HepG2 (cell line): ENCODE data around the gene BRD3. TPM values are rescaled to one million over a fixed set of nuclear protein-coding genes. Genes with fewer than 3 reads are reported as not detected.

Experiments
- KDM5B ChIP-seq: sonication (generic); formaldehyde crosslinking; IDR thresholded peaks from 2 replicates; pipeline ENCODE4 v1.4.0; 2020; ENCODE audit warnings: missing genetic modification reagents, mild to moderate bottlenecking, borderline replicate concordance
- KLF15 ChIP-seq: sonication (generic); formaldehyde crosslinking; IDR thresholded peaks from 2 replicates; pipeline ENCODE4 v1.8.1; 2023; ENCODE audit warnings: borderline replicate concordance, mild to moderate bottlenecking, inconsistent platforms, missing genetic modification reagents, mixed read lengths
- KLF9 ChIP-seq: IDR thresholded peaks from 2 replicates; pipeline ENCODE4 v1.6.1; 2016; ENCODE audit warnings: low read depth
- MAZ ChIP-seq, 2 experiments: sonication (generic) in 1 of 2; formaldehyde crosslinking in 1 of 2; IDR thresholded peaks; 2 replicates each; pipeline versions ENCODE4 v1.5.0 to v1.6.1; 2012 to 2020; ENCODE audit warnings: low read depth in 2 of 2, mild to moderate bottlenecking in 2 of 2, borderline replicate concordance in 1 of 2, improper control_type of control experiment in 1 of 2, low read length in 1 of 2, missing genetic modification reagents in 1 of 2, moderate library complexity in 1 of 2
- MXD3 ChIP-seq: IDR thresholded peaks from 2 replicates; pipeline ENCODE4 v1.6.1; 2016; ENCODE audit warnings: mild to moderate bottlenecking, missing biosample characterization, missing genetic modification reagents
- RBAK ChIP-seq: sonication (generic); formaldehyde crosslinking; IDR thresholded peaks from 2 replicates; pipeline ENCODE4 v1.5.1; 2020; ENCODE audit warnings: mild to moderate bottlenecking, missing genetic modification reagents
- RNF219 ChIP-seq: sonication (generic); formaldehyde crosslinking; IDR thresholded peaks from 2 replicates; pipeline ENCODE4 v1.5.0; 2020; ENCODE audit warnings: mild to moderate bottlenecking, missing genetic modification reagents
- SAFB2 ChIP-seq: sonication (generic); formaldehyde crosslinking; IDR thresholded peaks from 2 replicates; pipeline ENCODE4 v1.5.1; 2020; ENCODE audit warnings: missing genetic modification reagents, low read depth, mild to moderate bottlenecking, borderline replicate concordance
- TOPORS ChIP-seq: sonication (generic); formaldehyde crosslinking; IDR thresholded peaks from 2 replicates; pipeline ENCODE4 v1.8.0; 2023; ENCODE audit warnings: mild to moderate bottlenecking, missing genetic modification reagents
- ZBTB25 ChIP-seq: IDR thresholded peaks from 2 replicates; pipeline ENCODE4 v1.6.1; 2018; ENCODE audit warnings: missing genetic modification reagents
- ZBTB38 ChIP-seq: sonication (generic); formaldehyde crosslinking; IDR thresholded peaks from 2 replicates; pipeline ENCODE4 v1.5.1; 2020; ENCODE audit warnings: mild to moderate bottlenecking, missing genetic modification reagents
- ZNF234 ChIP-seq: sonication (generic); formaldehyde crosslinking; conservative IDR thresholded peaks from 2 replicates; pipeline ENCODE4 v1.5.1; 2020; ENCODE audit warnings: mild to moderate bottlenecking, missing genetic modification reagents
- ZNF253 ChIP-seq: sonication (generic); formaldehyde crosslinking; IDR thresholded peaks from 2 replicates; pipeline ENCODE4 v1.8.0; 2022; ENCODE audit warnings: mild to moderate bottlenecking, missing genetic modification reagents, borderline replicate concordance
- ZNF264 ChIP-seq: sonication (generic); formaldehyde crosslinking; IDR thresholded peaks from 2 replicates; pipeline ENCODE4 v1.4.0; 2020; ENCODE audit warnings: missing genetic modification reagents
- polyA plus RNA-seq, 8 experiments: library from polyadenylated mRNA; depleted of rRNA in 3 of 8; stranded (reverse) in 7 of 8; unstranded in 1 of 8; fragments of >200 nt; fragmentation: Illumina TruSeq in 4 of 8; extraction: Trizol in 4 of 8; gene quantifications; 2 replicates each; pipeline versions ENCODE4 v1.2.1 to v1.2.3, GENCODE V29; 2011 to 2016; ENCODE audit warnings: low read depth in 4 of 8, missing spikeins in 1 of 8, mixed read lengths in 1 of 8; ENCODE audit not compliant: insufficient read depth in 1 of 8
- total RNA-seq, 5 experiments: library from RNA; depleted of rRNA; stranded (reverse); fragments of >200 nt; fragmentation: Illumina TruSeq; extraction: Trizol; gene quantifications; 2 replicates each; pipeline ENCODE4 v1.2.3, GENCODE V29; 2016; ENCODE audit warnings: low read depth in 1 of 5
- TF ChIP-seq, protein P1 (sequence below): sonication (generic); formaldehyde crosslinking; IDR thresholded peaks from 2 replicates; pipeline ENCODE4 v1.8.0; 2022; ENCODE audit warnings: mild to moderate bottlenecking, missing genetic modification reagents
- TF ChIP-seq, protein P2 (sequence below): sonication (generic); formaldehyde crosslinking; IDR thresholded peaks from 2 replicates; pipeline ENCODE4 v1.4.0; 2020; ENCODE audit warnings: missing genetic modification reagents, mild to moderate bottlenecking, borderline replicate concordance
- TF ChIP-seq, protein P3 (sequence below), 2 experiments: sonication (generic) in 1 of 2; formaldehyde crosslinking in 1 of 2; IDR thresholded peaks; 2 replicates each; pipeline versions ENCODE4 v1.4.0 to v1.6.1; 2018 to 2020; ENCODE audit warnings: missing genetic modification reagents in 2 of 2, borderline replicate concordance in 1 of 2, low read depth in 1 of 2, mild to moderate bottlenecking in 1 of 2, missing biosample characterization in 1 of 2
- TF ChIP-seq, protein P4 (sequence below): sonication (generic); formaldehyde crosslinking; IDR thresholded peaks from 2 replicates; pipeline ENCODE4 v1.5.1; 2020; ENCODE audit warnings: mild to moderate bottlenecking, missing genetic modification reagents, moderate library complexity

The BRD3 gene
- total and polyA plus RNA-seq, 2 of the 13 experiments (the other 11 are each of a cell fraction or from before 2014, with no cell fraction given) = 5.9 to 12.9 TPM

DNA sequence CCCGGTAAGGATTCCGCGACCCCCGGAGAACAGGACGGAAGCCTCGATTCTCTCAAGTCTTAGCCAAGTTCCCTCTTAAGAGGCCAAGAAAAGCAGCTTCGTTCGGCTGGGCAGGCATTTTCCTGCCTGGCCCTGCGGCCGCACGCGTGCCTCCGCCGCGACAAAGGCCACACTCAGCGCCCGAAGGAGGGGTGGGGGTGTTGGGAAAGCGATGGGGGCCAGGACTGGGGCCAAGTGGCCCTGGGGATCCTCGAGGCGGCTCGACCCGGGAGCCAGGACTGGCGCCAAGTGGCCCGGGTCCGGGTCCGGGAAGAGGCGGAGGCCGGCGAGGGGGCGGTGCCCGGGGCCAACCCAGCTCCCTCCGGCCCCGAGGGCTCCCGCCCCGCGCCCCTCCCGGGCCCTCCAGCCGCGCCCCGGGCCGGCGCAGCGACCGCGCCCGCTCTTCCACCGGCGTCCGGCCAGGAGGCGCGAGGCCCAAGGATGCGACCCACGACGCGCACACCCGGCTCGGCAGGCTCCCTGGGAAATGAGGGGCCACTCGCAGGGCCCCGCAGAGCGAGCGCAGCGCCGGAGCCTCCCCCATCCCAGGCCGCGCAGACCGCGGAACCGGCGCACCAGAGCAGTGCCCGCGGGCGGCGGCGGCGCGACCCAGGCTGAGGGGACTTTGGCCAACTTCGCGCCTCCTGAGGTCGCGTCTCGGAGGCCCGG, 76.5 kb downstream of the BRD3 start (continued):
- TF ChIP-seq, protein P1, sequence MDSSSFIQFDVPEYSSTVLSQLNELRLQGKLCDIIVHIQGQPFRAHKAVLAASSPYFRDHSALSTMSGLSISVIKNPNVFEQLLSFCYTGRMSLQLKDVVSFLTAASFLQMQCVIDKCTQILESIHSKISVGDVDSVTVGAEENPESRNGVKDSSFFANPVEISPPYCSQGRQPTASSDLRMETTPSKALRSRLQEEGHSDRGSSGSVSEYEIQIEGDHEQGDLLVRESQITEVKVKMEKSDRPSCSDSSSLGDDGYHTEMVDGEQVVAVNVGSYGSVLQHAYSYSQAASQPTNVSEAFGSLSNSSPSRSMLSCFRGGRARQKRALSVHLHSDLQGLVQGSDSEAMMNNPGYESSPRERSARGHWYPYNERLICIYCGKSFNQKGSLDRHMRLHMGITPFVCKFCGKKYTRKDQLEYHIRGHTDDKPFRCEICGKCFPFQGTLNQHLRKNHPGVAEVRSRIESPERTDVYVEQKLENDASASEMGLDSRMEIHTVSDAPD = no peak
- TF ChIP-seq ZBTB25 (CRISPR knock-in tag) (no peak), ZBTB38 (no peak), ZNF234 (no peak), MAZ (IDR thresholded peaks at IDR 0.05; ENCODE audit: borderline replicate concordance, low read depth, low read length) (no peak), MAZ (CRISPR knock-in tag; IDR thresholded peaks at IDR 0.05; ENCODE audit: low read depth) (no peak), ZNF264 (no peak), SAFB2 (CRISPR knock-in tag) (no peak), TOPORS (CRISPR knock-in tag) (no peak), RBAK (CRISPR knock-in tag) (no peak), KDM5B (CRISPR knock-in tag) (0 out of 2 replicates have a peak, but pooled peaks have one; percentile 16), KLF15 (no peak), KLF9 (no peak), RNF219 (no peak), ZNF253 (CRISPR knock-in tag) (no peak), MXD3 (CRISPR knock-in tag) (no peak)
- TF ChIP-seq, protein P2, sequence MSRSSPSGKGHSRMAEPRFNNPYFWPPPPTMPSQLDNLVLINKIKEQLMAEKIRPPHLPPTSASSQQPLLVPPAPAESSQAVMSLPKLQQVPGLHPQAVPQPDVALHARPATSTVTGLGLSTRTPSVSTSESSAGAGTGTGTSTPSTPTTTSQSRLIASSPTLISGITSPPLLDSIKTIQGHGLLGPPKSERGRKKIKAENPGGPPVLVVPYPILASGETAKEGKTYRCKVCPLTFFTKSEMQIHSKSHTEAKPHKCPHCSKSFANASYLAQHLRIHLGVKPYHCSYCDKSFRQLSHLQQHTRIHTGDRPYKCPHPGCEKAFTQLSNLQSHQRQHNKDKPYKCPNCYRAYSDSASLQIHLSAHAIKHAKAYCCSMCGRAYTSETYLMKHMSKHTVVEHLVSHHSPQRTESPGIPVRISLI = peak; percentile 6; the same call in 1 of the 2 replicates
- TF ChIP-seq, protein P3, sequence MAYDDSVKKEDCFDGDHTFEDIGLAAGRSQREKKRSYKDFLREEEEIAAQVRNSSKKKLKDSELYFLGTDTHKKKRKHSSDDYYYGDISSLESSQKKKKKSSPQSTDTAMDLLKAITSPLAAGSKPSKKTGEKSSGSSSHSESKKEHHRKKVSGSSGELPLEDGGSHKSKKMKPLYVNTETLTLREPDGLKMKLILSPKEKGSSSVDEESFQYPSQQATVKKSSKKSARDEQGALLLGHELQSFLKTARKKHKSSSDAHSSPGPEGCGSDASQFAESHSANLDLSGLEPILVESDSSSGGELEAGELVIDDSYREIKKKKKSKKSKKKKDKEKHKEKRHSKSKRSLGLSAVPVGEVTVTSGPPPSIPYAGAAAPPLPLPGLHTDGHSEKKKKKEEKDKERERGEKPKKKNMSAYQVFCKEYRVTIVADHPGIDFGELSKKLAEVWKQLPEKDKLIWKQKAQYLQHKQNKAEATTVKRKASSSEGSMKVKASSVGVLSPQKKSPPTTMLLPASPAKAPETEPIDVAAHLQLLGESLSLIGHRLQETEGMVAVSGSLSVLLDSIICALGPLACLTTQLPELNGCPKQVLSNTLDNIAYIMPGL (CRISPR knock-in tag; IDR thresholded peaks at IDR 0.05; ENCODE audit: borderline replicate concordance in 1 of 2, low read depth in 1 of 2) = peak in 1 of 2 experiments; percentile 54; a peak in 1 of 4 replicates
- TF ChIP-seq, protein P4, sequence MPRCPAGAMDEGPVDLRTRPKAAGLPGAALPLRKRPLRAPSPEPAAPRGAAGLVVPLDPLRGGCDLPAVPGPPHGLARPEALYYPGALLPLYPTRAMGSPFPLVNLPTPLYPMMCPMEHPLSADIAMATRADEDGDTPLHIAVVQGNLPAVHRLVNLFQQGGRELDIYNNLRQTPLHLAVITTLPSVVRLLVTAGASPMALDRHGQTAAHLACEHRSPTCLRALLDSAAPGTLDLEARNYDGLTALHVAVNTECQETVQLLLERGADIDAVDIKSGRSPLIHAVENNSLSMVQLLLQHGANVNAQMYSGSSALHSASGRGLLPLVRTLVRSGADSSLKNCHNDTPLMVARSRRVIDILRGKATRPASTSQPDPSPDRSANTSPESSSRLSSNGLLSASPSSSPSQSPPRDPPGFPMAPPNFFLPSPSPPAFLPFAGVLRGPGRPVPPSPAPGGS (CRISPR knock-in tag) = no peak
